Endothelial cell of umbilical vein (primary cell): ENCODE measurements around the gene POLE4.

Experiments
- CTCF ChIP-seq, 2 donors: IDR thresholded peaks; 1 replicate in 1 of 2; 2 replicates in 1 of 2; pipeline ENCODE4 v1.5.1; 2011; ENCODE audit warnings: low read length in 2 of 2, mild to moderate bottlenecking in 2 of 2, moderate library complexity in 2 of 2, control low read depth in 1 of 2, inconsistent platforms in 1 of 2, low read depth in 1 of 2; ENCODE audit not compliant: insufficient read depth in 1 of 2; ENCODE audit errors: extremely low read depth in 1 of 2
- EZH2 ChIP-seq: IDR thresholded peaks from 2 replicates; pipeline ENCODE4 v1.6.1; 2012; ENCODE audit warnings: borderline replicate concordance, low read depth, mild to moderate bottlenecking, moderate library complexity, low read length, inconsistent platforms; ENCODE audit not compliant: severe bottlenecking
- FOS ChIP-seq: IDR thresholded peaks from 2 replicates; pipeline ENCODE4 v1.6.1; 2011; ENCODE audit warnings: mild to moderate bottlenecking, low read length, moderate library complexity, borderline replicate concordance; ENCODE audit not compliant: insufficient read depth
- GATA2 ChIP-seq: IDR thresholded peaks from 2 replicates; pipeline ENCODE4 v1.7.0; 2011; ENCODE audit warnings: low read depth, mild to moderate bottlenecking, moderate library complexity, mixed read lengths, low read length; ENCODE audit not compliant: insufficient read length, insufficient read depth
- JUN ChIP-seq: IDR thresholded peaks from 2 replicates; pipeline ENCODE4 v1.6.1; 2011; ENCODE audit warnings: borderline replicate concordance, low read depth; ENCODE audit not compliant: insufficient read length, insufficient read depth
- MAX ChIP-seq: IDR thresholded peaks from 2 replicates; pipeline ENCODE4 v1.6.1; 2011; ENCODE audit not compliant: insufficient read depth, insufficient read length
- MYC ChIP-seq: IDR thresholded peaks from one replicate; pipeline ENCODE4 v1.6.1; 2011; ENCODE audit warnings: mild to moderate bottlenecking, low read depth, low read length
- POLR2A ChIP-seq: IDR thresholded peaks from 2 replicates; pipeline ENCODE4 v1.6.1; 2012; ENCODE audit warnings: low read depth, mild to moderate bottlenecking, control low read depth, low read length
- POLR2AphosphoS5 ChIP-seq: IDR thresholded peaks from 2 replicates; pipeline ENCODE4 v1.6.1; 2012; ENCODE audit warnings: low read depth, mild to moderate bottlenecking, control low read depth, low read length, moderate library complexity; ENCODE audit not compliant: insufficient read depth

GRCh38 chr2:74937221-74937880, 21.1 kb upstream of the POLE4 start:
- no peak for TF ChIP-seq CTCF (IDR thresholded peaks at IDR 0.05; ENCODE audit: extremely low read depth in 1 of 2, insufficient read depth in 1 of 2, low read depth in 1 of 2, low read length in 2 of 2)
- no peak for TF ChIP-seq EZH2
- TF ChIP-seq POLR2A = no peak
- no peak for TF ChIP-seq POLR2AphosphoS5
- no peak for TF ChIP-seq MAX
- no peak for TF ChIP-seq FOS
- no peak for TF ChIP-seq MYC
- no peak for TF ChIP-seq JUN
- TF ChIP-seq GATA2 = no peak
